ENCODE results near the gene ZNF438. TPM values are rescaled to one million over a fixed set of nuclear protein-coding genes. Genes with fewer than 3 reads are reported as not detected.

The ZNF438 gene
- total RNA-seq, 1 experiment from 2014 or later: 1.7 TPM

GRCh38 chr10:30897048-30897447, 134.6 kb downstream of the ZNF438 start:
- no peak for DNase-seq (ENCODE audit: low read depth)

GRCh38 chr10:30894221-30894620, 137.4 kb downstream of the ZNF438 start:
- no peak for DNase-seq (ENCODE audit: low read depth)

- DNase-seq (ENCODE audit: low read depth): no peak
Observed at GRCh38 chr10:30893208-30893607, 138.5 kb downstream of the ZNF438 start.

GRCh38 chr10:30887839-30888238, 143.8 kb downstream of the ZNF438 start:
- no peak for DNase-seq (ENCODE audit: low read depth)

GRCh38 chr10:30885423-30885822, 146.2 kb downstream of the ZNF438 start:
- no peak for DNase-seq (ENCODE audit: low read depth)

GRCh38 chr10:30883751-30884150, 147.9 kb downstream of the ZNF438 start:
- DNase-seq (ENCODE audit: low read depth): no peak

GRCh38 chr10:30883116-30883515, 148.5 kb downstream of the ZNF438 start:
- DNase-seq (ENCODE audit: low read depth): no peak

- DNase-seq (ENCODE audit: low read depth): no peak
Observed at GRCh38 chr10:30882281-30882680, 149.4 kb downstream of the ZNF438 start.

GRCh38 chr10:30878920-30879319, 152.7 kb downstream of the ZNF438 start:
- no peak for DNase-seq (ENCODE audit: low read depth)

- DNase-seq (ENCODE audit: low read depth): peak; percentile 15
Observed at GRCh38 chr10:30877111-30877510, 154.6 kb downstream of the ZNF438 start.

GRCh38 chr10:30873411-30873810, 158.3 kb downstream of the ZNF438 start:
- no peak for DNase-seq (ENCODE audit: low read depth)

- no peak for DNase-seq (ENCODE audit: low read depth)
Observed at GRCh38 chr10:30870896-30871295, 160.8 kb downstream of the ZNF438 start.

GRCh38 chr10:30869566-30869965, 162.1 kb downstream of the ZNF438 start:
- no peak for DNase-seq (ENCODE audit: low read depth)

GRCh38 chr10:30868611-30869010, 163.1 kb downstream of the ZNF438 start:
- DNase-seq (ENCODE audit: low read depth): no peak

- no peak for DNase-seq (ENCODE audit: low read depth)
Observed at GRCh38 chr10:30866896-30867295, 164.8 kb downstream of the ZNF438 start.

- DNase-seq (ENCODE audit: low read depth): no peak
Observed at GRCh38 chr10:30865141-30865926, 166.3 kb downstream of the ZNF438 start.

GRCh38 chr10:30863516-30864210, 168.0 kb downstream of the ZNF438 start:
- no peak for DNase-seq (ENCODE audit: low read depth)

- peak; percentile 21 for DNase-seq (ENCODE audit: low read depth)
Observed at GRCh38 chr10:30862486-30862885, 169.2 kb downstream of the ZNF438 start.

- no peak for DNase-seq (ENCODE audit: low read depth)
Observed at GRCh38 chr10:30861976-30862375, 169.7 kb downstream of the ZNF438 start.

- no peak for DNase-seq (ENCODE audit: low read depth)
Observed at GRCh38 chr10:30861221-30861620, 170.4 kb downstream of the ZNF438 start.

- peak; percentile 37 for DNase-seq (ENCODE audit: low read depth)
Observed at GRCh38 chr10:30858499-30858898, 173.2 kb downstream of the ZNF438 start.

- no peak for DNase-seq (ENCODE audit: low read depth)
Observed at GRCh38 chr10:30857803-30858202, 173.9 kb downstream of the ZNF438 start.

GRCh38 chr10:30855131-30855530, 176.5 kb downstream of the ZNF438 start:
- no peak for DNase-seq (ENCODE audit: low read depth)

Data from HT1080 (cell line).